IPS-11a (cell line): Measurements from ENCODE around the gene ARHGAP26.

ENCODE experiments used
- H3K4me3 ChIP-seq: one replicate; pipeline ENCODE4 v1.5.1; 2013; ENCODE audit warnings: low read depth, low read length, control low read depth

Gene ARHGAP26

DNA sequence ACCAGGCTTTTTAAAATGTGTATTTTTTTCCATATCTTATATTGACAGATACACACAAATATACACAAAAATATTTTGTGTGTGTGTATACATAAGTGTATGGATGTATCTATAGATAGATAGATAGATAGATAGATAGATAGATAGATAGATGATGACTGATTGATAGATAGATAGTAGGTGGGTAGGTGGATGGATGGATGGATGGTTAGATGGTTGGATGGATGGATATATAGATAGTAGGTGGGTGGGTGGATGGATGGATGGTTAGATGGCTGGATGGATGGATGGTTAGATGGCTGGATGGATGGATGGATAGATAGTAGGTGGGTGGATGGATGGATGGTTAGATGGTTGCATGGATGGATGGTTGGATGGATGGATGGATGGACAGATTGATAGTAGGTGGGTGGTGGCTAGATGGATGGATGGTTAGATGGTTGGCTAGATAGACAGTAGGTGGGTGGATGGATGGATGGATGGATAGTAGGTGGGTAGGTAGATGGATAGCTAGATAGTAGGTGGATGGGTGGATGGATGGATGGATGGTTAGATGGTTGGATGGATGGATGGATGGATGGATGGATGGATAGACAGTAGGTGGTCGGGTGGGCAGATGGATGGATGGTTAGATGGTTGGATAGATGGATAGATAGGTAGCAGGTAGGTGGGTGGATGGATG is 477.1 kb downstream of the ARHGAP26 start:
- no peak overlapping the region for H3K4me3 ChIP-seq

DNA sequence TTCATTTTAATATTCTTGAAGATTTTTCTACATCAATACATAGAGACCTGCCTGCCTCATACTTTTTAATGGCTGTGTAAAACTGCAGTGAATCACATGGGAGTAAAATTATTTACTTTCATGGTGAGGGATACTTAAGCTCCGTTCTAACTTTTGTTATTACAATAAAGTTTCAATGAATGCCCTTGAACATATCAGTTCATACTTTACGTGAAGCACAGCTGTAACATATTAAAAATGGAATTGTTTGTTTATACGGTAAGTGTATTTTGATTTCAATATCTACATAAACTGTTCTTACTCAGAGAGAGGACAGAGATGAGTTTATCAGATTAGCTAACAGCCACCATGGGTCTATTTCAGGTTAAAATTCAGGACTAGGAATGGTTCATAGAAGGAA is 478.2 kb downstream of the ARHGAP26 start:
- no peak overlapping the region for H3K4me3 ChIP-seq

DNA sequence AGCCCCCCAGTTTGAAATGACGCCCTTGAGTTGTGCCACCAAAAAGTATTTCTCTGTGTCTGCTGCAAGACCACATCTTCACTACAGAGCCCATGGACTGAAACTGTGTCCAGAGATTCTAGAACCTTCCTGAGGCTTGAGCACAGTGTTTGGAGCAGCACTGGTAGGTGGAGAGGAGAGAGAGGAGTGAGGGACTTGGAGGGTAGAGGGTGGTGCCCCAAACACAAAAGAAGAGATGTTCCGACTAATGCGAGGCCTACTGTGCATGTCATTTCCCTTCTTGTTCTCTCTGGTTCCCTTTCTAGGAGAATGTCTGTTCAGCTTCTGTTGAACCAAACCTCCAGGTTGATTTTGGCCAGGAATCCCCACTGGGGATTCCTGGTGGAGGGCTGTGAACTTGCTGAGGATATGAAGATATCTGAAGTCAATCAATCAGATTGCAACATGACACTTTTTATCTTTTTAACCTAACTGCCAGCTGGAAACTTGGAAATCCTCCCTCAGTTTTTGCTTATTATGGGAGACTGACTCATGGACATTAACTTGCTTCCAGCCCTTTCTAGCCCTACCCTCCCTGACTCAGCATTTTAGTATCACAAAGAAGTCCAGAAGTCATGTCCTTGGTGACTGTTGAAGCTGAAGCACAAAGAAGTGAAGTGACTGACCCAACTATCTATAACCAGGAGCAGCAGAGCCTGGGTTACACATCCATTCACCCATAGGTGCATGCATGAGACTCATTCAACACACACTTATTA is 478.8 kb downstream of the ARHGAP26 start:
- no peak overlapping the region for H3K4me3 ChIP-seq

DNA sequence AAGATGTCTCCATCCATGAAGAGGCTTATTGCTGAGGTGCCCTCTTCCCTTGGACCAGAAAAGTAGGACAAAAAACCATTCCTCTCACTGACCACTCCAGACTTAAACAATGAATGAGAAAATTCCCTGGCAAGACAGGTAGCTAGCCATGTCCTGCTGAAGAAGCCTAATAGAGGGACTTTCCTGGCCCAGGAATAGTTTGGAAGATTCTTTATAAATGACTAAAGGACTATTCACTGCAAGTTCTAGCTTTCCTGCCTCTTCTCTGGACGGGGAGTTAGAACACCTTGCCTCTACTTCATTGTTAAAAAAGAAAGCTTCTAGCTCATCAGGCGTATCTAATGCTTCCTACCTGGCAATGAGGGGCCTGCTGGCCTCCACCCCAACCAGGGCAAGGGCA is 479.7 kb downstream of the ARHGAP26 start:
- H3K4me3 ChIP-seq = no peak overlapping the region

DNA sequence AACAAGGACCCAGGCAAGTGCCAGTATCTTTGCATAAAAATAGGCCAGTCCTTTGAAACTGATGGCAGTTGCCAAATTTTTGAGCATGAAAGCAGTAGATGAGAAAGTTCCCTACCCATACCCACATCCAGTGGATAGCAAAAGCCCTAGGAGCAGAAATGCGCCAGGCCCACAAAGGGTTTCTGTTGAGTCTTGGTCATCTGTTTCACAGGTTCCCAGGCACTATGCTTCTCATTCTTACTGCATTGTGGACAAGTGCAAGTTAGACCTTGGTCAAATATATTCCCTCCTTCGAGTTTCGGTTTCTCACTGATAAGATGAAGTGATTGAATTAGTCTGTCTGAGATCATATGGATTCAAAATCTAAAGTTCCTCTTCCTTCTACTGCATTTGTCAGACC is 481.0 kb downstream of the ARHGAP26 start:
- no peak overlapping the region for H3K4me3 ChIP-seq

DNA sequence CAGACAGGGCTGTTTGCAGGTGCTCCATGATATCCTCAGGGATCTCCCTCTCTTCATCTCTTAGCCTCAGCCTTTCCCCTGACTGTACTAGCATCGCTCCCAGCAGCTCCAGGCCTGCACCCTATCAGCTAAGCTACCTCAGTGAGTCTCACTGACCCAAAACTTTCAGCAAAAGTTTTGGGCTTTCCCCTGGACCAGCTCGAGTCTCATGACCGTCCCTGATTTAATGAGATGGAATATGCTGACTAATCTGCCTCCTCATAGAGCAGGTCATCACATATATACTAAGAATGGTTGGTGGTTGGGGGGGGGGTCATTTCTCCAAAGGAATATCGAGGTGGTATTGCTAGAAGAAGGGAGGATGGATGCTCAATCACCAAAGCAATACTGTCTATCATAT is 481.8 kb downstream of the ARHGAP26 start:
- no peak overlapping the region for H3K4me3 ChIP-seq

GRCh38 chr5:143254819-143255218 is 484.6 kb downstream of the ARHGAP26 start:
- no peak overlapping the region for H3K4me3 ChIP-seq

DNA sequence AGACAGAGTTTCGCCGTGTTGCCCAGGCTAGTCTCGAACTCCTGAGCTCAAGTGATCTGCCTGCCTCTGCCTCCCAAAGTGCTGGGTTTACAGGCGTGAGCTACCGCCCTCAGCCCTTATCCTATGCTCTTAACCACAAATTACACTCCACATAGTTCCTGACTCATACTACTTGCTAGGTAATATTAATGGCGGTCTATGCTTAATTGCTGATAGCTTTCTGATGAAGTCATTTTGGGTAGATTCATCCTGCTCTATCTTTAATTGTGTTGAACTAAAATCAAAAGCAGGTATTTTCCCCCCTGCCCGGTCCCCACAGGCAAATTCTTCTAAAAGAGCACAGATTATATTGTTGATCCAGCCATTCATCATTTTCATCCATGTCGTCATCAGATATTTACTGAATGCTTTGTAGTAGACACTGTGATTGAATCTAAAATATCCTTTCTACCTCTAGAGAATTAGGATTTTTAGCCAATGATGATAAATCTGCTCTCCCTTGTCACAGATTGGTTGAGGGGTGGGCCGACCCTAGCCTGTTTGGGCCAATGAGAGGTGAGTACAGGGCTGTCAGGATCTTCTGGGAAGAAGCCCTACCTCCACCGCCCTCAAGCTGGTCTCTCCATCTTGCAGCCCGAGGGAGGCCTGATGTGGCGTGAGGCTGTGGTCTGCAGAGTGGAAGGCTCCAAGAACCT is 488.5 kb downstream of the ARHGAP26 start:
- no peak overlapping the region for H3K4me3 ChIP-seq

- H3K4me3 ChIP-seq = no peak overlapping the region
These were observed 489.1 kb downstream of the ARHGAP26 start for GRCh38 chr5:143259254-143259605.

DNA sequence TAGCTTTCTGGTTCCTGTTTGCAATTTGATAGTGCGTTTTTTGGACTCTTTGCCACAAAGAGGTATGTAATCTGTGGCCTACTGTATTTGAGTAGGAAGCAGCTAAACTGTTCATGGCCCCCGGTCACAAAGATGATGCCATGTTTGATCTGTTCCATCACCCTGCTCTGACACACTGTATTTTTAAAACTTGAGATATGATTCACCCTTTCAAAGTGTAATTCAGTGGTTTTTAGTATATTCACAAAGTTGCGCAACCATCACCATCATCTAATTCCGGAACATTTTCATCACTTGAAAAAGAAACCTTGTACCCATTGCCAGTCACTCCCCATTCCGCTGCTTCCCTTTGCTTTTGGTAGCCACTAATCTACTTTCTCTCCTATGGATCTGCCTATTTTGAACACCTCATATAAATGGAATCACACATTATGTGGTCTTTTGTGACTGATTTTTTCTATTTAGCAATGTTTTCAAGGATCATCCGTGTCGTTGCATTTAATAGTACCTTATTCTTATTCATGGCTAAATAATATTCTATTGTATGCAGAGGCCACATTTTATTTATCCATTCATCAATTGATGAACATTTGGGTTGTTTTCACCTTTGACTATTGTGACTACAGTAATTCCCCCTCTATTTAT is 491.7 kb downstream of the ARHGAP26 start:
- no peak overlapping the region for H3K4me3 ChIP-seq

GRCh38 chr5:143262393-143263174 is 492.4 kb downstream of the ARHGAP26 start:
- no peak overlapping the region for H3K4me3 ChIP-seq

DNA sequence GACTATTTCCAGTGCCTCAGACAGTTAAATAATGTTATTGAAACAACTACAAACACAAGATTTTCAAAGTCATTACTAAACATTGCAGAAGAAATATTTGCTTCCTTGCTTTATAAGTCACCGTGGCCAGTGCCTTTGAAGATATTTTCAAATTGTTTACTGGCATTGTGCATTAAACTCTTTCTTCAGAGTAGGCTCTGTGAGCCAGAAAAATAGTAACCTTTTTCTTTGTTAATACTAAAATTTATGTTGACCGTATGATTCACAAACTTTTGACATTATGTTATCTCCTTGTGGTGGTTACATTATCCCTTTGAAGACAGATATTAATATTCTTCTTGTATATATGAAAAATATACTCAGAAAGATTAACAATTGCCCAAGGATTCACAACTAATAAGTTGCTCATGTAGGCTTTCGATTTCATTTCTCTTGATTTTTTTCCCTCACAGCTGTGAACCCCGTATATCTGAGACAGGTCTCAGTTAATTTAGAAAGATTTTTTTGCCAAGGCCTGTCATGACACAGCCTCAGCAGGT is 493.2 kb downstream of the ARHGAP26 start:
- no peak overlapping the region for H3K4me3 ChIP-seq

- no peak overlapping the region for H3K4me3 ChIP-seq
These were observed 495.8 kb downstream of the ARHGAP26 start for GRCh38 chr5:143265995-143266394.

DNA sequence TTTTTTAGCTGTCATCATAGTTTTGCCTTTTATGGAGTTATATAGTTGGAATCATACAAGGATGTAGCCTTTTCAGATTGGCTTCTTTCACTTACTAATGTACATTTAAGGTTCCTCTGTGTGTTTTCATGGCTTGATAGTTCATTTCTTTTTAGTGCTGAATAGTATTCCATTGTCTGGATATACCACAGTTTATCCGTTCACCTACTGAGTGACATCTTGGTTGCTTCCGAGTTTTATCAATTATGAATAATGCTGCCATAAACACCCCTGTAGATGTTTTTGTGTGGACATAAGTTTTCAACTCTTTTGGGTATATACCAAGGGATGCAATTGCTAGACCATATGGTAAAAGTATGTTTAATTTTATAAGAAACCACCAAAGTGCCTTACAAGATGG is 497.0 kb downstream of the ARHGAP26 start:
- no peak overlapping the region for H3K4me3 ChIP-seq

GRCh38 chr5:143268388-143268787 is 498.2 kb downstream of the ARHGAP26 start:
- no peak overlapping the region for H3K4me3 ChIP-seq

DNA sequence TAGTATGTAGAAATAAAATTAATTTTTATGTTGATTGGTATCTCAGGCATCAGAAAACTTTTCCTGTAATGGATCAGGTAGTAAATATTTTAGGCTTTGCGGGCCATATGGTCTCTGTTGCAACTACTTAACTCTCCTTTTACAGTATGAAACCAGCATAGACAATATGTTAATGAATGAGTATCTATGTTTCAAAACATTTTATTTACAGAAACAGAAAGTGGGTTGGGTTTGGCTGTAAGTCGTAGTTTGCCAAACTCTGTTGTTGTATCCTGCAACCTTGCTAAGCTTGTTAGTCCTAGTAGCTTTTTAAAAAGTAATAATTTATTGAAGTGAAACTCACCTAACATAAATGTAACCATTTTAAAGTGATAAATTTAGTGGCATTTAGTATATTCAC is 501.3 kb downstream of the ARHGAP26 start:
- no peak overlapping the region for H3K4me3 ChIP-seq

DNA sequence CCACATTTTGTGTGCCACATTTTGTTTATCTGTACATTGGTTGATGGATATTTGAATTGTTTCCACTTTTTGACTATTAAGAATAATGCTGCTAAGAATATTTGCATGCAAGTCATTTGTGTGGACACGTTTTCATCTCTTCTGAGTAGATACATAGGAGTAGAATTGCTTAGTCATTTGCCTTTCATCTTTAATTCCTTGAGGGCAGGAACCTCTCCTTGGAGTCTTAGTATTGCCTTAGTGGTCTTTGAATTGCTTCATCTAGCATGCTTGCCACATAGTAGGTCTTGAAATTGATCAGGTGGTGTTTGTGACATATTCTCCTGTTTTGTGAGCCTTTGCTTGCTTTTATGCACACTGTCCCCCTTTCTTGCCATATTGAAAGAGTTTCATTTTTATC is 504.8 kb downstream of the ARHGAP26 start:
- no peak overlapping the region for H3K4me3 ChIP-seq

DNA sequence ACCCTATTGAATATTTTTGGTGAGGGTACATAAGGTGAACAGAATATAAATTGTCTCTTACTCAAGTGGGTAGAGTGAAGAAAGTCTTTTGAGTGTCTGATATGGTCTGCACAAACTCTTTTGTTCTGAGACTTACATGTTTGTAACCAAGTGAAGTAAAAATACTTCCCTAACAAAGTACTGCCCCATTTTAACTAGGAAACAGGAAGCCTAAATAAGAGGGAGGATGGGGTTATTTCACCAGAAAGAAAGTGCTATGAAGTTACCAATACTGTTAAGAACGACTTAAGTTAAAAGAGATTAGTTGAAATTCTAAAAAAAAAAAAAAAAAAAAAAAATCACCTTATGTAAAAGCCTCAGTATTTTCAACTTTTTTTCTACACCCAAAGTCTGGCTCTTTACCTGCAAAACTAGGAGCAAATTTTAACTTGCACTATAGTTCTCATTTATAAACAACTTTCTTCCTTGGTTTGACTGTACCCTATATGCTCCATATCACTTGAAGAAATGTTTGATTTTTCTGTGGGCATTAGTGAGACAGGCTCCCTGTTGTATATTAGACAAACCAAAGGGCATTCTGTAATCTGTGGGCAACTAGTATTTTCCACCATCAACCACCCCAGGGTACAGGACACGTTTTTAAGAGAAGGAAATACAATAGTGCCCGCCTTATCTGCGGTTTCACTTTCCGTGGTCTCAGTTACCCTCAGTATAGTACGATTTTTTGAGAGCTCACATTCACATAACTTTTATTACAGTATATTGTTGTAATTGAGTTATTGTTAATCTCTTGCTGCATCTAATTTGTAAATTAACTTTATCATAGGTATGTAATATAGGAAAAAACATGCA is 505.6 kb downstream of the ARHGAP26 start:
- H3K4me3 ChIP-seq = no peak overlapping the region

- no peak overlapping the region for H3K4me3 ChIP-seq
These were observed 507.4 kb downstream of the ARHGAP26 start for GRCh38 chr5:143277536-143277935.
